ENCODE results near the gene ANKFN1. TPM values are rescaled to one million over a fixed set of nuclear protein-coding genes. Genes with fewer than 3 reads are reported as not detected.
A peak's percentile ranks its signal among the peaks of the same experiment; 100 is the strongest.

The ANKFN1 gene
- total RNA-seq, 1 experiment from 2014 or later, result not detected

GRCh38 chr17:56111706-56112485 lies 41.4 kb upstream of the ANKFN1 start:
- CTCF ChIA-PET, result interaction anchor here (1.1 kb wide), 1 partner anchor 17 kb away, joined by 4 read pairs; no protein-coding TSS in a partner anchor
- H3K36me3 Mint-ChIP-seq (ENCODE audit: insufficient read depth, unreplicated experiment), result peaks cover 14% of the 10 kb centered on the region
- no peak for DNase-seq

GRCh38 chr17:56113486-56113885 lies 39.8 kb upstream of the ANKFN1 start:
- no TSS peak for BruUV-seq (replicated peaks)
- no peak overlapping the region for H3K4me3 Mint-ChIP-seq (ENCODE audit: low read depth, unreplicated experiment)
- CTCF ChIA-PET, result no interaction called here

More at GRCh38 chr17:56111706-56112485, 41.4 kb upstream of the ANKFN1 start:
- TF ChIP-seq, protein P1, sequence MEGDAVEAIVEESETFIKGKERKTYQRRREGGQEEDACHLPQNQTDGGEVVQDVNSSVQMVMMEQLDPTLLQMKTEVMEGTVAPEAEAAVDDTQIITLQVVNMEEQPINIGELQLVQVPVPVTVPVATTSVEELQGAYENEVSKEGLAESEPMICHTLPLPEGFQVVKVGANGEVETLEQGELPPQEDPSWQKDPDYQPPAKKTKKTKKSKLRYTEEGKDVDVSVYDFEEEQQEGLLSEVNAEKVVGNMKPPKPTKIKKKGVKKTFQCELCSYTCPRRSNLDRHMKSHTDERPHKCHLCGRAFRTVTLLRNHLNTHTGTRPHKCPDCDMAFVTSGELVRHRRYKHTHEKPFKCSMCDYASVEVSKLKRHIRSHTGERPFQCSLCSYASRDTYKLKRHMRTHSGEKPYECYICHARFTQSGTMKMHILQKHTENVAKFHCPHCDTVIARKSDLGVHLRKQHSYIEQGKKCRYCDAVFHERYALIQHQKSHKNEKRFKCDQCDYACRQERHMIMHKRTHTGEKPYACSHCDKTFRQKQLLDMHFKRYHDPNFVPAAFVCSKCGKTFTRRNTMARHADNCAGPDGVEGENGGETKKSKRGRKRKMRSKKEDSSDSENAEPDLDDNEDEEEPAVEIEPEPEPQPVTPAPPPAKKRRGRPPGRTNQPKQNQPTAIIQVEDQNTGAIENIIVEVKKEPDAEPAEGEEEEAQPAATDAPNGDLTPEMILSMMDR (IDR thresholded peaks at IDR 0.05; ENCODE audit: unreplicated experiment), result no peak
- H3K27me3 Mint-ChIP-seq (ENCODE audit: unreplicated experiment), result no peaks in the 10 kb centered on the region
- intact Hi-C loops (cut with micrococcal nuclease; ENCODE audit: unreplicated experiment), result no loop called here
- H3K4me3 Mint-ChIP-seq (ENCODE audit: low read depth, unreplicated experiment), result no peak overlapping the region
- H3K27ac Mint-ChIP-seq (ENCODE audit: unreplicated experiment), result peak overlapping the region; percentile 73
- H3K4me1 Mint-ChIP-seq (ENCODE audit: low read depth, unreplicated experiment), result peaks cover 76% of the 10 kb centered on the region
- H3K9me3 Mint-ChIP-seq (ENCODE audit: low read depth, unreplicated experiment), result no peaks in the 10 kb centered on the region
- TSS peak; percentile 43 for BruUV-seq (replicated peaks)

GRCh38 chr17:56114469-56114868 lies 38.8 kb upstream of the ANKFN1 start:
- no peak overlapping the region for H3K27ac Mint-ChIP-seq (ENCODE audit: unreplicated experiment)
- peaks cover 53% of the 10 kb centered on the region for H3K4me1 Mint-ChIP-seq (ENCODE audit: low read depth, unreplicated experiment)
- H3K27me3 Mint-ChIP-seq (ENCODE audit: unreplicated experiment), result no peaks in the 10 kb centered on the region
- DNase-seq, result no peak
- intact Hi-C loops (cut with micrococcal nuclease; ENCODE audit: unreplicated experiment), result no loop called here
- H3K4me3 Mint-ChIP-seq (ENCODE audit: low read depth, unreplicated experiment), result no peak overlapping the region
- H3K36me3 Mint-ChIP-seq (ENCODE audit: insufficient read depth, unreplicated experiment), result peaks cover 8% of the 10 kb centered on the region
- CTCF ChIA-PET, result no interaction called here
- TF ChIP-seq, protein P1 (IDR thresholded peaks at IDR 0.05; ENCODE audit: unreplicated experiment), result no peak
- BruUV-seq (replicated peaks), result no TSS peak
- no peaks in the 10 kb centered on the region for H3K9me3 Mint-ChIP-seq (ENCODE audit: low read depth, unreplicated experiment)

More at GRCh38 chr17:56113486-56113885, 39.8 kb upstream of the ANKFN1 start:
- Mint-ChIP-seq H3K27me3 (ENCODE audit: unreplicated experiment) (no peaks in the 10 kb centered on the region), H3K27ac (ENCODE audit: unreplicated experiment) (no peak overlapping the region), H3K9me3 (ENCODE audit: low read depth, unreplicated experiment) (no peaks in the 10 kb centered on the region), H3K36me3 (ENCODE audit: insufficient read depth, unreplicated experiment) (peaks cover 13% of the 10 kb centered on the region), H3K4me1 (ENCODE audit: low read depth, unreplicated experiment) (peaks cover 62% of the 10 kb centered on the region)
- no peak for DNase-seq
- TF ChIP-seq, protein P1 (IDR thresholded peaks at IDR 0.05; ENCODE audit: unreplicated experiment), result no peak
- intact Hi-C loops (cut with micrococcal nuclease; ENCODE audit: unreplicated experiment), result no loop called here

DNA sequence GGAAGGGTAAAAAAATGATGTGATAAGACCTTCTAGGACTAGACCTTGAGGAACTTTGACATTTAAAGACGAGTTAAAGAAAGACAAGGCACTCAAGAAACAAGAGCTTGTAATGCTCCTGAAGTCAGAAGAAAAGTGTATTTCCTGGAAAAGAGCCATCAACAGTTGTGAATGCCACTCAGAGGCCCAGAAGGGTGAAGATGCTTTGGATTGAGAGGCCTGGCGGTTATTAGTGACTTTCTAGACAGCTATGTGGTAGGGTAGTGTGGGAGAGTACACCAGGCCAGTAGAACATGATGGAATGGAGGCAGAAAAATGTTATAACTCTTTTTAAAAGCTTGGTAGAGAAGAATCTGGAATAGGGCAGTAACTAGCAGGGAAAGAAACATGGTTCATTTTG lies 34.1 kb upstream of the ANKFN1 start:
- CTCF ChIA-PET, result no interaction called here
- no peaks in the 10 kb centered on the region for H3K27me3 Mint-ChIP-seq (ENCODE audit: unreplicated experiment)
- no peak overlapping the region for H3K4me3 Mint-ChIP-seq (ENCODE audit: low read depth, unreplicated experiment)
- H3K36me3 Mint-ChIP-seq (ENCODE audit: insufficient read depth, unreplicated experiment), result no peaks in the 10 kb centered on the region
- no peaks in the 10 kb centered on the region for H3K9me3 Mint-ChIP-seq (ENCODE audit: low read depth, unreplicated experiment)
- TF ChIP-seq, protein P1 (IDR thresholded peaks at IDR 0.05; ENCODE audit: unreplicated experiment), result no peak
- no peak overlapping the region for H3K27ac Mint-ChIP-seq (ENCODE audit: unreplicated experiment)
- no peak for DNase-seq
- peaks cover 9% of the 10 kb centered on the region for H3K4me1 Mint-ChIP-seq (ENCODE audit: low read depth, unreplicated experiment)
- no TSS peak for BruUV-seq (replicated peaks)
- intact Hi-C loops (cut with micrococcal nuclease; ENCODE audit: unreplicated experiment), result no loop called here

All from Calu3 (cell line).